ENCODE measurements around the gene XYLT1.

DNA sequence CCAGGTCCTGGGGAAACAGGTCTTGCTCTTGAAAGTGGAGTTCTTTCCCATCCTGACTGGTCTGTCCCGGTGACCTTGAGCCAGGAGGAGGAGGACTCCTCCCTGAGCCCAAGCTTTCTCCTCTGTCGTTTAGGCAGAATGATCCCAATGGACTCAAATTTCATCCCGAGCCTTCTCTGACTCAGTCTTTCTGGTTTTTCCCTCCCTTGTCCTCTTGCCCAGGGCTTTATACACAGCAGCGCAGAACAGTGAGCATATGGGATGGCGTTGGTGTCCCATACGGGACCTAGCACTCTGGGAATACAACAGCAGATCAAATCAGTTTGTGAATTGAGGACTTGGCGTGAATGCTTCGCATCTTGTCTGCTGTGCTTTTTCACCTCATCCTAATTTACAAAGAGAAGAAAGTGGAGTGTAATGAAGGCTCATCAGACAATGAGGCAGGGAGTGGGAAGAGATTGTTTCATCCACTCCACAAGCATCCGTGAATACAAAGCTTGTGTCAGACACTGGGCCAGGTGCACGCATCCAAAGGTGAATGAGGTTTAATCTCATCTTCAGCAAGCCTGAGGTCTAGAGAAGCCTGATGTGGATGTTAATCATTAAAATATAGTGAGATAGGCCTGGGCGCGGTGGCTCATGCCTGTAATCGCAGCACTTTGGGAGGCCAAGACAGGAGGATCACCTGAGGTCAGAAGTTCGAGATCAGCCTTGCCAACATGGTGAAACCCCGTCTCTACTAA, 1.1 kb upstream of the XYLT1 start:
- TF ChIP-seq POLR2A (IDR thresholded peaks at IDR 0.05), result no peak
- TF ChIP-seq, protein P1, sequence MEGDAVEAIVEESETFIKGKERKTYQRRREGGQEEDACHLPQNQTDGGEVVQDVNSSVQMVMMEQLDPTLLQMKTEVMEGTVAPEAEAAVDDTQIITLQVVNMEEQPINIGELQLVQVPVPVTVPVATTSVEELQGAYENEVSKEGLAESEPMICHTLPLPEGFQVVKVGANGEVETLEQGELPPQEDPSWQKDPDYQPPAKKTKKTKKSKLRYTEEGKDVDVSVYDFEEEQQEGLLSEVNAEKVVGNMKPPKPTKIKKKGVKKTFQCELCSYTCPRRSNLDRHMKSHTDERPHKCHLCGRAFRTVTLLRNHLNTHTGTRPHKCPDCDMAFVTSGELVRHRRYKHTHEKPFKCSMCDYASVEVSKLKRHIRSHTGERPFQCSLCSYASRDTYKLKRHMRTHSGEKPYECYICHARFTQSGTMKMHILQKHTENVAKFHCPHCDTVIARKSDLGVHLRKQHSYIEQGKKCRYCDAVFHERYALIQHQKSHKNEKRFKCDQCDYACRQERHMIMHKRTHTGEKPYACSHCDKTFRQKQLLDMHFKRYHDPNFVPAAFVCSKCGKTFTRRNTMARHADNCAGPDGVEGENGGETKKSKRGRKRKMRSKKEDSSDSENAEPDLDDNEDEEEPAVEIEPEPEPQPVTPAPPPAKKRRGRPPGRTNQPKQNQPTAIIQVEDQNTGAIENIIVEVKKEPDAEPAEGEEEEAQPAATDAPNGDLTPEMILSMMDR (IDR thresholded peaks at IDR 0.05), result no peak

Data from vagina (tissue), 2 donors.